BE2C (cell line): ENCODE results near the gene RUNX3.

Experiments used
- DNase-seq: peaks from one replicate; pipeline ENCODE4 v3.0.0-alpha.2; 2020
- H3K27me3 ChIP-seq: fragments of 250-450 bp; sonication (Bioruptor Pico); 2 replicates; pipeline ENCODE4 v1.5.1; 2020; ENCODE audit warnings: mild to moderate bottlenecking
- H3K36me3 ChIP-seq: fragments of 250-450 bp; sonication (Bioruptor Pico); 2 replicates; pipeline ENCODE4 v1.5.1; 2020; ENCODE audit warnings: mild to moderate bottlenecking
- H3K4me1 ChIP-seq: fragments of 250-450 bp; sonication (Bioruptor Pico); 2 replicates; pipeline ENCODE4 v1.5.1; 2020
- H3K4me3 ChIP-seq: 2 replicates; pipeline ENCODE4 v1.5.1; 2011; ENCODE audit warnings: low read depth, low read length
- H3K9me3 ChIP-seq: fragments of 250-450 bp; sonication (Bioruptor Pico); 2 replicates; pipeline ENCODE4 v1.5.1; 2020
- TF ChIP-seq, protein P1 (sequence below): IDR thresholded peaks from 2 replicates; pipeline ENCODE4 v1.5.1; 2012; ENCODE audit warnings: mild to moderate bottlenecking, low read depth, low read length

The RUNX3 gene

DNA sequence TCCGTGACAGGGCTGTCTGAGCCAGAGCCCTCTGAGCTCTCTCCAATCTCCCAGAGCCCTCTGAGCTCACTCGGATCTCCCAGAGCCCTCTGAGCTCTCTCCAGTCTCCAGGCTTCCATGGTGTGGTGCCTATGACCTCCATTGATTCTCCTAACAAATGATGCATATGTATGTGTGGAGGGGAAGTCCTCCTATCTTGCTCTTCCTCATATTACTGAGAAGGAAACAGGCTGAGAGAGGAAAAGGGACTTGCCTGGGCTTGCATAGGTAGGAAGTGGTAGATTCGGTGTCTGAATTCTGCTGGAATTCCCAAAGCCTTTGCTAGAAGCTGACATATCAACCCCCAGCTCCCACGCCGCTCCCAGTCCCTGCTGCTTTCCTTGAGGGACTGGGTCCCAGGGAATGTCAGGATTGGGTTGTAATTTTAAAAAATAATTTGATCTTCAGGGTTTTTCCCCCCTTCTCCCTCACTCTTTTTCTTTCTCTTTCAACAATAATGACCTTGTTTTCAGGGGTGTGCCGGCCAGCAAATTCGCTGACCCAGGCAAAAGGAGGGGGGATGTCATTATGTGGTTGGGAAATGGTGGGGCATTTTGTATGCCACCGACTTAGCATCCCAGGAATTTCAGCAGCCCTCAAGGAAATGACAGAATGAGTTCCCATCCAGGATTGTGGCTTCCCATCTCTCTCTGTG is 42.3 kb upstream of the RUNX3 start:
- Histone ChIP-seq H3K27me3 (no peaks in the 10 kb centered on the region; the same call in 1 of the 2 replicates), H3K4me3 (no peak overlapping the region), H3K9me3 (no peaks in the 10 kb centered on the region), H3K4me1 (no peaks in the 10 kb centered on the region), H3K36me3 (no peaks in the 10 kb centered on the region)
- no peak for DNase-seq
- TF ChIP-seq, protein P1, sequence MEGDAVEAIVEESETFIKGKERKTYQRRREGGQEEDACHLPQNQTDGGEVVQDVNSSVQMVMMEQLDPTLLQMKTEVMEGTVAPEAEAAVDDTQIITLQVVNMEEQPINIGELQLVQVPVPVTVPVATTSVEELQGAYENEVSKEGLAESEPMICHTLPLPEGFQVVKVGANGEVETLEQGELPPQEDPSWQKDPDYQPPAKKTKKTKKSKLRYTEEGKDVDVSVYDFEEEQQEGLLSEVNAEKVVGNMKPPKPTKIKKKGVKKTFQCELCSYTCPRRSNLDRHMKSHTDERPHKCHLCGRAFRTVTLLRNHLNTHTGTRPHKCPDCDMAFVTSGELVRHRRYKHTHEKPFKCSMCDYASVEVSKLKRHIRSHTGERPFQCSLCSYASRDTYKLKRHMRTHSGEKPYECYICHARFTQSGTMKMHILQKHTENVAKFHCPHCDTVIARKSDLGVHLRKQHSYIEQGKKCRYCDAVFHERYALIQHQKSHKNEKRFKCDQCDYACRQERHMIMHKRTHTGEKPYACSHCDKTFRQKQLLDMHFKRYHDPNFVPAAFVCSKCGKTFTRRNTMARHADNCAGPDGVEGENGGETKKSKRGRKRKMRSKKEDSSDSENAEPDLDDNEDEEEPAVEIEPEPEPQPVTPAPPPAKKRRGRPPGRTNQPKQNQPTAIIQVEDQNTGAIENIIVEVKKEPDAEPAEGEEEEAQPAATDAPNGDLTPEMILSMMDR: no peak

DNA sequence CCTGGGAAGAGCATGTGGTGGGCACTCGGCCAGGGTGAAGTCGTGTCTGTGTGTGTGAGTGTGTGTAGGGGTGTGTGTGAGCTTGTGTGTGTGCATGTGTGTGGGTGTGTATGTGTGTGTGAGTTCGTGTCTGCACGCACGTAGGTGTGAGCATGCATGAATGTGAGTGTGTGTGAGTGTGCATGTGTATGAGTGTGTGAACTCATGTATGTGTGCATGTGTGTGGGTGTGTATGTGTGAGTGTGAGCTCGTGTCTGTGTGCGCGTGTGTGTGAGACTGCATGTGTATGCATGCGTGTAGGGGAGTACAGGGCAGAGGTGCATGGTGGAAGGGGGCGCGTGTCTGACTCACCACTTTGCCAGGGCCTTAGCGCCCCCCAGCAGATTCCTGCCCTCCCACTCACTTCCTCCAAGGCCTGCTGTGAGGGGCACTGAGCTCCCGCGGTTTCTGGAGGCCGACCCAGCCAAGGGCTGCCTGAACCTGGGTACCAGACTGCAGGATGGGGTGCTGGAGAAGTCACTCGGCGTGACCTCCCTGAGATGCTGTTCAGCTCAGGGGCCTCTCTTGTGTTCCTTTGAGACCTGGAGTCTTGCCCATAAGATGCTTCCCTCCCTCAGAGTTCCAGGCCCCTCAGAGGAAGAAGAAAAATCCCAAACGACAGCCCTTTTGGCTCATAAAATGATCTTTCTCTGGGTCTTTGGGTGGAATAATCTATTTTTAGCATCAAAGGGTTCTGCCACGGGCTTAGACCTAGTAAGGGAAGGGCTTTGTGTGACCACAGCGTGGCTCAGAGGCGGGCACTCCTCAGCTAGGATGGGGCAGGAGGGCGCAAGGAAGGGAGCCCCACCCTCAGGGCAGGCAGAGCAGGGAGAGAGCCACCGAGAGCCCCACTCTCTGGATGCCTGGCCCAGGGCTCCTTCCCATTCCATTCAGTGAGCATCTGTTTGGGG is 41.1 kb upstream of the RUNX3 start:
- no peak for DNase-seq
- no peaks in the 10 kb centered on the region for H3K4me1 ChIP-seq
- TF ChIP-seq, protein P1: no peak
- no peak overlapping the region for H3K4me3 ChIP-seq
- H3K9me3 ChIP-seq: no peaks in the 10 kb centered on the region
- H3K27me3 ChIP-seq: no peaks in the 10 kb centered on the region; the same call in 1 of the 2 replicates
- no peaks in the 10 kb centered on the region for H3K36me3 ChIP-seq

DNA sequence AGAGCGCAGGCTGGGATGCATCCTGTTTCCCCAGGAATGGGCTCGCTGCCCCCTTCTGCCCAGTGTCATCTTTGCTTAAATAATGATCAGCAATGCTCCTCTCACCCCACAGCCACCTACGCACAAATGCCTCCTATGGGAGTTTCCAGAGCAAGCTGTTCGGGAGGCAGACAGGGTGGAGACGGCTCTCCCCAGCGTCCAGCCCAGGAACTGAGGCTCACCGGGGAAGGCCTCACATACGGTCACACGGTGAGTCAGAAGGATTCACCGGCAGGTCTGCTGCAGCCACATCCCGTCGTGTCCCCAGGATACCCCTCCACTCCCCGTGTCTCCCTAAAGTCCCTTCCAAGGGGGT is 40.3 kb upstream of the RUNX3 start:
- H3K4me1 ChIP-seq: no peaks in the 10 kb centered on the region
- no peak for DNase-seq
- no peaks in the 10 kb centered on the region; the same call in 1 of the 2 replicates for H3K27me3 ChIP-seq
- H3K36me3 ChIP-seq: no peaks in the 10 kb centered on the region
- H3K4me3 ChIP-seq: no peak overlapping the region
- no peaks in the 10 kb centered on the region for H3K9me3 ChIP-seq
- TF ChIP-seq, protein P1: no peak

DNA sequence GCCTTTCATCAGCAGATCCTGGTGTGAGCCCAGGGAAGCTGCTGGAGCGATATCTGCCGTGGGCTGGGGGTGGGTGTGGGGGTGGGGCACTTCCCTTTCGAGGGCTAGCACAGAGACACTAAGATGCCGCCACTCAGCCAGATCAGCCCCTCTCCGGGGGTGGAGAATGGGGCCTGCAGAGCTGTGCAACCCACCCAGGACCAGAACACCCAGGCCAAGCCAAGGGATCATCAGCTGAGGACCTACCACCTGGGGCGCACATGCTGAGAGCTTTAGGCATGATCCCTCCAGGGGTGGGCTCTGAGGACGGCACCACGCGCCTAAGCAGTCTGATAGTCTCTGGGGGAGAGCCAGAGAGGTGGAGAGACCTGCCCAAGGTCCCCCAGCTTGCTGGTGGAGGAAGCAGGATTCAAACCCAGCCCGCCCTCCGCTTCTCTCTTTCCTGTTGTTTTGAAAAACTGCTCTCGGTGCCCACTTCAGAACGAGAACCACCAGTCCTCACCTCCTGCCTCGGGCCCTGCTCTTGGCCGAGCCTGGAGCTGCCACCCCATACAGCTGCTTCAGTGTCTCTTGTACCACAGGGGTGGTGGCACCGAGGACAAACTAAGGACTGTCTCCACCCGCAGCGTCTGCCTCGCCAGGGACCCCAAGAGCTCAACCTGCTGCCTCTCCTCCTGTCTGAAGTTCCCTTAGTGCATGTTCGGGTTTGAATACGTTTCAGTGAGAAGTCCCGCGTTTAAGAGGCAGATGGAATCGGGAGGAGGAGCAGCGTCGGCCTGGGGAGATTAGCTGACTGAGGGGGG is 39.7 kb upstream of the RUNX3 start:
- Histone ChIP-seq H3K27me3 (no peaks in the 10 kb centered on the region; the same call in 1 of the 2 replicates), H3K9me3 (no peaks in the 10 kb centered on the region), H3K36me3 (no peaks in the 10 kb centered on the region), H3K4me1 (no peaks in the 10 kb centered on the region), H3K4me3 (no peak overlapping the region)
- no peak for DNase-seq
- TF ChIP-seq, protein P1: no peak

DNA sequence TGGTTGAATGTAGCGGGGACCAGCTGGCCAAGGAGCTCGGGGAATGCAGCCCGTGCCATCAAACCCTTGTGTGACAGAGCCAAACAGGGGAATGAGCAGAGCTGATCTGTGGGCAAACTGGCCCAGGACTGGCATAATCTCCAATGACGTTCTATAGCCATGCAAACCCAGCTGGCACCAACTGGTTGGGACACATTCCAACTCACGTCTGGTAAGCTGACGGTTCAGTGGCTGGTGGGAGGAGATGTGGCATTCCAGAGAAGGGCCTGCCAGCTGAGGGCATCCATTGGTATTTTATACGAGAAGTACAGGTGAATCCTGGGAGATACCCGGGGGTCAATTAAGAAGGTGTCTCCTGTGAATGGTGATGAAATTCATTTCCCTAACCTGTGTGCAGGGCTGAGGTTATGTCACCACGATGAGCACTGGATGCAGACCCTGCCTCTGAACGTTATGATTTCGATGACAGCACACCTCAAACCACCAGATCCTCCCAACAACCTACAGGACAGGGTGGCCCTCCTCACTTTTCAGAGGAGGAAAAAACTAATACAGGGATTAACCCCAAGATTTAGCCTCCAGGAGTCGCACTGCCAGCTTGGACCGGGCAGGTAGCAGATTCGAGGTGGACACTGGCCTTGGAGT is 39.0 kb upstream of the RUNX3 start:
- DNase-seq: no peak

More for the DNA sequence above, 39.0 kb upstream of the RUNX3 start:
- Histone ChIP-seq H3K27me3 (no peaks in the 10 kb centered on the region; the same call in 1 of the 2 replicates), H3K4me3 (no peak overlapping the region), H3K36me3 (no peaks in the 10 kb centered on the region), H3K9me3 (no peaks in the 10 kb centered on the region), H3K4me1 (no peaks in the 10 kb centered on the region)
- TF ChIP-seq, protein P1: no peak
